HFFc6 (cell line): Measurements from ENCODE around the gene PRKG1. TPM values are rescaled to one million over a fixed set of nuclear protein-coding genes. Genes with fewer than 3 reads are reported as not detected.

Source experiments
- DNase-seq: peaks from one replicate; pipeline ENCODE4 v3.0.0-alpha.2; 2018
- H3K27ac Mint-ChIP-seq: 2 replicates; pipeline ENCODE4 v1.8.0; 2020; ENCODE audit warnings: mild to moderate bottlenecking, mixed read lengths
- H3K27me3 Mint-ChIP-seq: 2 replicates; pipeline ENCODE4 v1.8.0; 2021; ENCODE audit warnings: mild to moderate bottlenecking, moderate library complexity, mixed read lengths; ENCODE audit not compliant: insufficient read depth
- H3K36me3 Mint-ChIP-seq: 2 replicates; pipeline ENCODE4 v1.8.0; 2021; ENCODE audit warnings: low read depth, mixed read lengths
- H3K4me1 Mint-ChIP-seq: 2 replicates; pipeline ENCODE4 v1.8.0; 2020; ENCODE audit warnings: low read depth, mixed read lengths
- H3K4me3 Mint-ChIP-seq: 2 replicates; pipeline ENCODE4 v1.8.0; 2020; ENCODE audit warnings: mild to moderate bottlenecking, moderate library complexity, mixed read lengths
- H3K9me3 Mint-ChIP-seq: 2 replicates; pipeline ENCODE4 v1.8.0; 2020; ENCODE audit warnings: mild to moderate bottlenecking, mixed read lengths
- CTCF ChIP-seq: fragments of 200-600 bp; sonication (generic); IDR thresholded peaks from 2 replicates; pipeline ENCODE4 v1.5.0; 2021; ENCODE audit warnings: antibody characterized with exemption, mild to moderate bottlenecking
- total RNA-seq, 6 experiments: library from RNA; stranded (reverse); fragmentation: NEBNext Ultra II Directional; extraction: Animal tissue kit (Norgen Biotek cat#: 25700); gene quantifications; 2 replicates in 1 of 6; 3 replicates in 5 of 6; pipeline ENCODE4 v1.2.3, GENCODE V29; 2021

PRKG1 gene
- total RNA-seq, 6 experiments from 2014 or later = 9.3 to 10.1 (median 9.8) TPM

GRCh38 chr10:51694086-51694768, 619.9 kb downstream of the PRKG1 start:
- Mint-ChIP-seq H3K9me3 (no peaks in the 10 kb centered on the region), H3K4me1 (peaks cover 27% of the 10 kb centered on the region), H3K4me3 (no peak overlapping the region), H3K36me3 (peaks cover 17% of the 10 kb centered on the region), H3K27ac (no peak overlapping the region), H3K27me3 (no peaks in the 10 kb centered on the region; the same call in 1 of the 2 replicates)
- TF ChIP-seq CTCF = no peak
- no peak for DNase-seq

- peaks cover 3% of the 10 kb centered on the region for H3K27me3 Mint-ChIP-seq
- no peaks in the 10 kb centered on the region for H3K9me3 Mint-ChIP-seq
- TF ChIP-seq CTCF = no peak
- peaks cover 27% of the 10 kb centered on the region for H3K4me1 Mint-ChIP-seq
- peaks cover 18% of the 10 kb centered on the region for H3K36me3 Mint-ChIP-seq
- no peak overlapping the region for H3K4me3 Mint-ChIP-seq
- H3K27ac Mint-ChIP-seq = no peak overlapping the region; the same call in 1 of the 2 replicates
- no peak for DNase-seq
These were observed 622.0 kb downstream of the PRKG1 start for GRCh38 chr10:51696251-51696650.

GRCh38 chr10:51698473-51699063, 624.3 kb downstream of the PRKG1 start:
- Mint-ChIP-seq H3K4me1 (peaks cover 27% of the 10 kb centered on the region), H3K27me3 (peaks cover 3% of the 10 kb centered on the region; the same call in 1 of the 2 replicates), H3K4me3 (peak overlapping the region; percentile 98), H3K27ac (peak overlapping the region; percentile 99), H3K36me3 (peaks cover 18% of the 10 kb centered on the region), H3K9me3 (no peaks in the 10 kb centered on the region)
- TF ChIP-seq CTCF = no peak
- DNase-seq = no peak

GRCh38 chr10:51699145-51699474, 624.8 kb downstream of the PRKG1 start:
- peak overlapping the region; percentile 99 for H3K27ac Mint-ChIP-seq

More at GRCh38 chr10:51699145-51699474, 624.8 kb downstream of the PRKG1 start:
- no peaks in the 10 kb centered on the region for H3K9me3 Mint-ChIP-seq
- H3K27me3 Mint-ChIP-seq = peaks cover 3% of the 10 kb centered on the region; the same call in 1 of the 2 replicates
- H3K36me3 Mint-ChIP-seq = peaks cover 18% of the 10 kb centered on the region
- no peak for TF ChIP-seq CTCF
- peak overlapping the region; percentile 98 for H3K4me3 Mint-ChIP-seq
- H3K4me1 Mint-ChIP-seq = peaks cover 27% of the 10 kb centered on the region
- DNase-seq = no peak
